Stimulated activated CD4-positive, alpha-beta T cell treated with anti-CD3 and anti-CD28 coated beads, TNF-alpha, amount 100 ng/mL, for 4 hours (primary cell): ENCODE measurements around the gene UXS1.
"Not testable (repeated sequence)": the region's sequence is repeated elsewhere in the genome, so short reads cannot be mapped to it uniquely, and the experiment has no call there.

ENCODE experiments used
- DNase-seq, 3 experiments: peaks; one replicate each; pipeline ENCODE4 v3.0.0-alpha.2; 2020; ENCODE audit warnings: low read depth in 3 of 3

The UXS1 gene

GRCh38 chr2:106160786-106161261 lies 33.3 kb downstream of the UXS1 start:
- DNase-seq = peak in 1 of 3 experiments; percentile 21

DNA sequence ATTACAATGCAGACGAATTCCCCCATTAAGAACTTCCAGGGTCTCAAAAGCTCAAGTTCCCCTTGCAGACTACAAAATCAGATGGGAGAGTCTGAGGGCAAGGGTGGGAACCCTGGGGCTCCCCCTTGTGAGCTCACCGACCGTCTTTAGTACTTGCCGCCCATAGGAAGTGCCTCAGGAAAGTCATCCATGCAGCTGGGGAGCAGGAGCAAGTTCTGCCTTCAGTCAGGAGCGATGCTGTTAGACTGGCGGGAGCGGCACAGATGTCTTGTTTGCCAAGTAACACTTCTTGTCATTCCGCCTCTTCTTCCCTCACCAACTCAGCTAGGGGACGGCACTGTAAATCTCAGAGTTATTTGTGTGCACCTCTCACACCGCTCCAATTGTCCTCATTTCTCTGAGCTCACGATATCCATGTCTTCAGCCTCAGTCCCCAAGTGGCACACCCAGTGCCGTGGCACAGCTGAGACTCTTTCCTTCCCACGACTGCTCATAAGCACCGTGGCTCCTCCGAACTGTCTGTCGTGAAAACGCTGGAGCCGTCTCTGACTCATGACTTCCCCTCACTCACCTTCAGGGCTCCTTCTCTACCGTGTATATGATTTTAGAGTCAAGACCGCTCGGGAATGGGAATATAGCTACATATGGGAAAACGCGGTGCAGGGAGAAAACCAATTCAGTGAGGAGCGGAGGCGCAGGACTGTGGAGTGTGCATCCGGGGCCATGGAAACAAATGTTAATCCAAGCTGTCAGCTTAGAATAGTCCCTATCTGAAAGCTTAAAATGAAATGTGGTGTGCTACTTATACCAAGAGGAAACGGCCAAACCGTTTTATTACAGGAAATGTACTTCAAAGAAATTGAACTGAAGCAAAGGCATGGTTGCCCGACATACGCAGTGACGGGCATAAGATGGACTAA lies 34.0 kb downstream of the UXS1 start:
- DNase-seq = peak in 2 of 3 experiments; percentile 53 to 59

DNA sequence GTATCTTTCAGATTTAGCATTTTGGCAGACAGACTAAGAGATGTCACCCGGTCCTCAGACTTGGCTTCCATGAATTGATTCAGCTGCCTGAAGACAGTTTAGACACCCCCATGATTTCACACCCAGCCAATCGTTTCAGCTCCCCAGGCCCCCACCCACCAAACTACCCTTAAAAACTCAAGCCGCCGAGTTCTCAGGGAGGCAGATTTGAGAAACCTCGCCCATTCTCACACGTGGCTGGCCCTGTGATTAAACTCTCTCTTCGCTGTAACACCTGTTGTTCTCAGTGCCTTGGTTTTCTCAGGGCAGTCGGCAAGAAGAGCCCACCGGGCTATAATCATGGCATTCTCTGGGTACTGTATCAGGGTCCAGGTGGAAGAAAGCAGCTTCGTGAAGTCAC lies 35.2 kb downstream of the UXS1 start:
- DNase-seq = peak in 1 of 3 experiments; percentile 36

DNA sequence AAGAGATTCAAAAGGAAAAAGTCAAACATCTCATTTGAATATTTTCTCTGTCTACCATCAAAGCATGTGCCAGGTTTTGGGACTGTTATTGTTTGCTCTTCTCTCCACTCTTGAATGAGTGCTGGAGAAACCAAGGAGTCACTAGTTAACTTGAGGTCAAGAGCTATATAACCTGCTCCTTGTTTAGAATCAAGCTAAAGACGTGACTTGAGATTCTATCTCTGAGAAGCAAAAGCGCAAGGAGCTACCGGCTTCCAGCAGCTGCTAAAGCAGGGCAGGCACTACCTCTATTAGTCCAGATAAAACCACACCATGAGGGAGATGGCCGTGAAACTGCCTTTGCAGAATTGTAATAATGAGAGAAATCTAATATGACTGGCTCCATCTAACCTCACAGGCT lies 36.0 kb downstream of the UXS1 start:
- no peak for DNase-seq

GRCh38 chr2:106157416-106157815 lies 36.7 kb downstream of the UXS1 start:
- no peak for DNase-seq

DNA sequence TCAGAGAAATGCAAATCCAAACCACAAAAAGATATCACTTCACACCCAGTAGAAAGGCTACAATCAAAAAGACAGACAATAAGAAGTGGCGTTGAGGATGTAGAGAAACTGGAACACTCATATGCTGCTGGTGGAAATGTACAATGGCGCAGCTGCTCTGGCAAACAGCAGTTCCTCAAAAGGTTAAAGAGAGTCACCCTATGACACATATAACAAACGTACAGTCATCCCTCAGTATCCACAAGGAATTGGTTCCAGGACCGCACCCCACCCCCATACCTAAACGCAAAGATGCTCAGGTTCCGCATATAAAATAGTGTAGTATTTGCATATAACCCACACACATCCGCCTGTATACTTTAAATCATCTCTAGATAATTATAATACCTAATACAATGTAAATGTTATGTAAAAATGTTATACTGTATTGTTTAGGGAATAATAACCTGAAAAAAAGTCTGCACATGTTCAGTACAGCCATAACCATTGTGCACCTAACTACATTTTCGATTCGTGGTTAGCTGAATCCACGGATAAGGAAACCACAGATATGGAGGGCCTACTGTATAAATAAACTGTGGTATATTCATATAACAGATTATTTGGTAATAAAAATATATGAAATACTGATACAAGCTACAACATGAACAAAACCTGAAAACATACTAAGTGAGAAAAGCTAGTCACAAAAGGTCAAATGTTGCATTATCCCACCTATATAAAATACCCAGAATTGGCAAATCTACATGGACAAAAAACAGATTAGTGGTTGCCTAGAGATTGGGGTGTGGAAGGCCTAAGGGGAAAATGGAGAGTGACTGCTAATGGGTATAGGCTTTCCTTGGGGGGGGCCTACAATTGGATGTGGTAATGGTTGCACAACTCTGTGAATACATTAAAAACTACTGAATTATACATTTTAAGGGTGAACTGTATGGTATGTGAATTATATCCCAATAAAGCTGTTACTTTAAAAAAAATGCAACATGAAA lies 37.5 kb downstream of the UXS1 start:
- DNase-seq = no peak

- no peak for DNase-seq
Measured at GRCh38 chr2:106153781-106154180, 40.3 kb downstream of the UXS1 start.

DNA sequence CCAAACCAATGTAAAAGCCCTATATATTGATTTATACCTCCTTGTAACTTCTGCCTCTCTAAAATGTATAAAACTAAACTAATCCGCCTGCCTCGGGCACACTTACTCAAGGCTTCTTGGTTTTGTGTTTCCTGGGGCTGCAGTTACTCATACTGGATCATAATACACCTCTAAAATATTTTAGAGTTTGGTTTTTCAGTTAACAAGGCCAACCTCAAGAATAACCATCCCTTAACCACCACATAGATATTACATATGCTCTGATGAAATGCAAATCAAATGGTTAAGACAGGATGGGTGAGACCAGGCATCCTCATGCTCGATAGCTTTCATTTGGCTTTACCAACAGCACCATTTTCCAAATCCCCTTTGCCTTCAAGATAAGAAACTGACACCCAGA lies 46.4 kb downstream of the UXS1 start:
- DNase-seq = no peak

GRCh38 chr2:106147159-106147558 lies 46.9 kb downstream of the UXS1 start:
- DNase-seq = no peak

DNA sequence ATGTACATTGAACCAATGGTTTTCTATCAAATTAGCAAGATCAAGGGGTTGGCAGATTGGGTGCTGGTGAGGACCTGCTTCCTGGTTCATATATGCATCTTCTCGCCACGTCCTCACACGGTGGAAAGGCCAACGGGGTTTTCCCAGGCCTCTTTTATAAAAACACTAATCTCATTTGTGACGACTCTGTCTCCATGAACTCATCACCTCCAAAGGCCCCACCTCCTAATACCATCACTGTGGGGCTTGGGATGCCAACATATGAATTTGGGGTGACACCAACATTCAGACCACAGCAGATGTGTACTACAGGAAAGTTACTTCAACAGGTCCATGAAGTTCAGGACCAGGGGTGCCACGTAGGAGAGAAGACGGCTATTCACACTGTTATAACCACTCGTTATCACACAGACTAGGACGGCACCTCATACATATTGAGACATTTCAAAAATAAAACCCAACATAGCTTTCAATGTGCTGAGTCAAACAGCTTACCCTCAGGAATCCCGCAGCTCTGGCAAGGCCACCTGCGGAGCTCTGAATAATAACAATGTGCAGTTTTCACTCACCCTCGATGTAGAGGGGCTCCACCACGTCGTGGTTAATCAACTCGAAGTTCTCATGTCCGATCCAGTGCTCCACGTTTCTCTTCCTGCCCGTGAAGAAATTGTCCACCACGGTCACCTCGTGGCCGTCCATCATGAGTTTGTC lies 49.3 kb downstream of the UXS1 start:
- DNase-seq = peak in 2 of 3 experiments; percentile 25 to 36

GRCh38 chr2:106143495-106144215 lies 50.4 kb downstream of the UXS1 start:
- DNase-seq = no peak

DNA sequence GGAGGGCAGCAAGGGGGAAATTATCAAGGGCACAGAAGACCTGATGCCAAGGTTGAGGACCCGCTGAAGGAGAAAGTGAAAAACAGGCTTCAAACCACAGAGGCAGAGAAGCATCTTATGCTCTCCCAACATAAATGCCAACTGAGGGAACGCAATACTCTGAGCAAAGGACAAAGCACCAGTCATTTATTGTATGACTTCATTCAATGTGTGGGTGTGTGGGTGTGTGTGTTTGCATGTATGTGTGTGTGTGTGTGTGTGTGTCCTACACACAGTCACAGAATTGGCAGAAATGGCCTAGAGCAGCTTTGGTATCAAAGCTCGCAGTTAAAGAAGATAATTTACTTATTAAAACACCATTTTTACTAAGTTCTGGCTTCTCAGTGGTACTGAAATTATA lies 51.4 kb downstream of the UXS1 start:
- no peak for DNase-seq

GRCh38 chr2:106140913-106141312 lies 53.2 kb downstream of the UXS1 start:
- no peak for DNase-seq

DNA sequence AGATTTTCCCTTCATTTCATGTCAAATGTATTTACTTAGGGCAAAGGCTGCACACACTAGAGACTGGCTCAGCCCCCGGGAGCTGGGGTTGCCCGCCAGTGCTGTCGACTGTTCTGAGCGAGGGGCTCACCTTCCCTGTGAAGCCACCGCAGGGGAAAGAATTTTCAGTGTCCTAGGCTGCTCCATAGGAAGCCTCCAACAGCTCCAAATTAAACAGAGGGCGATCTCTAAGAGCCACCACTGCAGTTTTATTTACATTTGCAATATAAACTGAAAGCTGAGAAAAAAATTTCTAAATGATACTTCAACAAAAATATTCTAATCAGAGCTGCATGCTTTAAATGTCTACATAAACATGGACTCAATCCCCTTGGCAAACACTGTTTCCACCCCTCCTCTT lies 54.0 kb downstream of the UXS1 start:
- DNase-seq = no peak

GRCh38 chr2:106139238-106139935 lies 54.7 kb downstream of the UXS1 start:
- no peak for DNase-seq

- no peak for DNase-seq
Measured at GRCh38 chr2:106138543-106139237, 55.4 kb downstream of the UXS1 start.

GRCh38 chr2:106137731-106138521 lies 56.2 kb downstream of the UXS1 start:
- DNase-seq = no peak

DNA sequence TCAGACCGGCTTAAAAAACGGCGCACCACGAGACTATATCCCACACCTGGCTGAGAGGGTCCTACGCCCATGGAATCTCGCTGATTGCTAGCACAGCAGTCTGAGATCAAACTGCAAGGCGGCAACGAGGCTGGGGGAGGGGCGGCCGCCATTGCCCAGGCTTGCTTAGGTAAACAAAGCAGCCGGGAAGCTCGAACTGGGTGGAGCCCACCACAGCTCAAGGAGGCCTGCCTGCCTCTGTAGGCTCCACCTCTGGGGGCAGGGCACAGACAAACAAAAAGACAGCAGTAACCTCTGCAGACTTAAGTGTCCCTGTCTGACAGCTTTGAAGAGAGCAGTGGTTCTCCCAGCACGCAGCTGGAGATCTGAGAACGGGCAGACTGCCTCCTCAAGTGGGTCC lies 62.9 kb downstream of the UXS1 start:
- DNase-seq = not testable (repeated sequence)
